SH-SY5Y (cell line): Measurements from ENCODE around the gene RALA.

Experiments used
- GATA2 ChIP-seq: IDR thresholded peaks from 2 replicates; pipeline ENCODE4 v1.6.1; 2011; ENCODE audit warnings: mild to moderate bottlenecking, low read depth, low read length
- GATA3 ChIP-seq: IDR thresholded peaks from 2 replicates; pipeline ENCODE4 v1.6.1; 2011; ENCODE audit warnings: low read depth, mild to moderate bottlenecking, low read length, moderate library complexity

DNA sequence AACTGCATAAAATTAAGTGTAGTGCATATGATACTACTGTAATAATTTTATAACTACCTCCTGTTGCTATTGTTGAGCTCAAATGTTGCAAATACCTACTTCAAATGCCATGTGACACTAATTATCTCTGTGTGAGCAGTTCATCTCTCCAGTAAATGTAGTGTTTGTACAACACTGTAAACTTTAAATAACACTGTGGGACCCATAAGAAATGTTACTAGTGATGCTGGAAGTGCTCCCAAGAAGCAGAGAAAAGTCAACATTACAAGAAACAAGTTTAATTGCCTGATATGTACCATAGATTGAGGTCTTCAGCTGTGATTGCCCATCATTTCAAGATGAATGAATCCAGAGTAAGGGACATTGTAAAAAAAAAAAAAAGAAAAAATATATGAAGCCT lies 39.9 kb downstream of the RALA start:
- TF ChIP-seq GATA3 = no peak
- TF ChIP-seq GATA2 = no peak
